Breast epithelium (tissue), 4 donors: Measurements from ENCODE around the gene MAML3. TPM values are rescaled to one million over a fixed set of nuclear protein-coding genes. Genes with fewer than 3 reads are reported as not detected.

Source experiments
- DNase-seq, 2 donors: peaks; one replicate each; pipeline ENCODE4 v3.0.0-alpha.2; 2019; ENCODE audit warnings: low spot score in 2 of 2
- H3K27ac ChIP-seq, 2 donors: fragments of 200-600 bp; sonication (generic) in 1 of 2; one replicate each; pipeline ENCODE4 v1.5.1; 2016 to 2019; ENCODE audit warnings: mild to moderate bottlenecking in 1 of 2
- H3K27me3 ChIP-seq, 2 donors: fragments of 200-600 bp; sonication (generic) in 1 of 2; one replicate each; pipeline versions ENCODE4 v1.5.1 to v1.6.0; 2017 to 2019; ENCODE audit warnings: control low read depth in 1 of 2, mild to moderate bottlenecking in 1 of 2
- H3K36me3 ChIP-seq: fragments of 200-600 bp; one replicate; pipeline ENCODE4 v1.5.1; 2019
- H3K4me1 ChIP-seq, 2 donors: fragments of 200-600 bp; sonication (generic); one replicate each; pipeline ENCODE4 v1.5.1; 2016 to 2019; ENCODE audit warnings: control low read depth in 1 of 2
- H3K4me3 ChIP-seq, 3 donors: fragments of 200-600 bp; sonication (generic); 1 replicate in 2 of 3; 2 replicates in 1 of 3; pipeline ENCODE4 v1.5.1; 2016 to 2019; ENCODE audit warnings: mild to moderate bottlenecking in 3 of 3, moderate library complexity in 2 of 3
- H3K9me3 ChIP-seq, 2 donors: fragments of 200-600 bp; sonication (generic) in 1 of 2; one replicate each; pipeline ENCODE4 v1.5.1; 2016 to 2019; ENCODE audit warnings: control low read depth in 1 of 2
- CTCF ChIP-seq, 3 donors: fragments of 450-650 bp; IDR thresholded peaks; one replicate each; pipeline ENCODE4 v1.5.1; 2016 to 2017; ENCODE audit warnings: antibody characterized with exemption in 3 of 3, mild to moderate bottlenecking in 3 of 3, moderate library complexity in 3 of 3
- POLR2A ChIP-seq: fragments of 450-650 bp; IDR thresholded peaks from one replicate; pipeline ENCODE4 v1.6.1; 2016; ENCODE audit warnings: antibody characterized with exemption, mild to moderate bottlenecking, moderate library complexity
- POLR2AphosphoS5 ChIP-seq, 3 donors: sonication (generic); formaldehyde crosslinking; IDR thresholded peaks; one replicate each; pipeline ENCODE4 v1.6.1; 2017; ENCODE audit warnings: antibody characterized with exemption in 3 of 3
- intact Hi-C: fragments of 100-400 bp; cut with DNase I; formaldehyde crosslinking; loops from one replicate; pipeline ENCODE4 v1.15.1; 2023; ENCODE audit warnings: low total_unique reads
- total RNA-seq, 3 donors: library from RNA; depleted of rRNA; stranded (reverse); fragments of >200 nt; gene quantifications; one replicate each; pipeline ENCODE4 v1.1.0, GENCODE V29; 2016

Gene MAML3
- total RNA-seq, 3 donors from 2014 or later: 5.0 to 16.8 (median 11.1) TPM

- intact Hi-C loops: no loop called here
- H3K9me3 ChIP-seq: no peaks in the 10 kb centered on the region
- H3K4me1 ChIP-seq: no peaks in the 10 kb centered on the region
- DNase-seq: no peak
- H3K27me3 ChIP-seq: no peaks in the 10 kb centered on the region
- H3K27ac ChIP-seq: no peak overlapping the region
- H3K36me3 ChIP-seq: no peaks in the 10 kb centered on the region
- no peak for TF ChIP-seq POLR2AphosphoS5 (IDR thresholded peaks at IDR 0.05)
- no peak for TF ChIP-seq POLR2A
- TF ChIP-seq CTCF (IDR thresholded peaks at IDR 0.05): no peak
- H3K4me3 ChIP-seq: no peak overlapping the region
These were observed 331.6 kb downstream of the MAML3 start for GRCh38 chr4:139822391-139822790.

- no peak overlapping the region for H3K4me3 ChIP-seq
- DNase-seq: no peak
- H3K9me3 ChIP-seq: no peaks in the 10 kb centered on the region
- intact Hi-C loops: no loop called here
- no peaks in the 10 kb centered on the region for H3K27me3 ChIP-seq
- H3K27ac ChIP-seq: no peak overlapping the region
- peaks cover 0 to 6% of the 10 kb centered on the region in 2 donors for H3K4me1 ChIP-seq
- no peak for TF ChIP-seq POLR2AphosphoS5 (IDR thresholded peaks at IDR 0.05)
- TF ChIP-seq POLR2A: no peak
- TF ChIP-seq CTCF (IDR thresholded peaks at IDR 0.05): no peak
- no peaks in the 10 kb centered on the region for H3K36me3 ChIP-seq
These were observed 334.9 kb downstream of the MAML3 start for GRCh38 chr4:139819082-139819481.

- DNase-seq: no peak
- Histone ChIP-seq H3K4me3 (no peak overlapping the region), H3K9me3 (no peaks in the 10 kb centered on the region), H3K27me3 (no peaks in the 10 kb centered on the region), H3K36me3 (no peaks in the 10 kb centered on the region), H3K27ac (peak overlapping the region in 1 of 2 donors; percentile 17), H3K4me1 (peaks cover 0 to 6% of the 10 kb centered on the region in 2 donors)
- TF ChIP-seq POLR2AphosphoS5 (IDR thresholded peaks at IDR 0.05) (no peak), CTCF (IDR thresholded peaks at IDR 0.05) (no peak), POLR2A (no peak)
- intact Hi-C loops: no loop called here
These were observed 336.1 kb downstream of the MAML3 start for GRCh38 chr4:139817657-139818452.

- DNase-seq: no peak
- TF ChIP-seq POLR2AphosphoS5 (IDR thresholded peaks at IDR 0.05): no peak
- no peak for TF ChIP-seq POLR2A
- TF ChIP-seq CTCF (IDR thresholded peaks at IDR 0.05): no peak
- Histone ChIP-seq H3K4me1 (peaks cover 0 to 6% of the 10 kb centered on the region in 2 donors), H3K27me3 (no peaks in the 10 kb centered on the region), H3K36me3 (no peaks in the 10 kb centered on the region), H3K9me3 (no peaks in the 10 kb centered on the region), H3K27ac (peak overlapping the region; percentile 72 to 85), H3K4me3 (no peak overlapping the region)
- intact Hi-C loops: no loop called here
These were observed 337.1 kb downstream of the MAML3 start for GRCh38 chr4:139816856-139817255.

DNA sequence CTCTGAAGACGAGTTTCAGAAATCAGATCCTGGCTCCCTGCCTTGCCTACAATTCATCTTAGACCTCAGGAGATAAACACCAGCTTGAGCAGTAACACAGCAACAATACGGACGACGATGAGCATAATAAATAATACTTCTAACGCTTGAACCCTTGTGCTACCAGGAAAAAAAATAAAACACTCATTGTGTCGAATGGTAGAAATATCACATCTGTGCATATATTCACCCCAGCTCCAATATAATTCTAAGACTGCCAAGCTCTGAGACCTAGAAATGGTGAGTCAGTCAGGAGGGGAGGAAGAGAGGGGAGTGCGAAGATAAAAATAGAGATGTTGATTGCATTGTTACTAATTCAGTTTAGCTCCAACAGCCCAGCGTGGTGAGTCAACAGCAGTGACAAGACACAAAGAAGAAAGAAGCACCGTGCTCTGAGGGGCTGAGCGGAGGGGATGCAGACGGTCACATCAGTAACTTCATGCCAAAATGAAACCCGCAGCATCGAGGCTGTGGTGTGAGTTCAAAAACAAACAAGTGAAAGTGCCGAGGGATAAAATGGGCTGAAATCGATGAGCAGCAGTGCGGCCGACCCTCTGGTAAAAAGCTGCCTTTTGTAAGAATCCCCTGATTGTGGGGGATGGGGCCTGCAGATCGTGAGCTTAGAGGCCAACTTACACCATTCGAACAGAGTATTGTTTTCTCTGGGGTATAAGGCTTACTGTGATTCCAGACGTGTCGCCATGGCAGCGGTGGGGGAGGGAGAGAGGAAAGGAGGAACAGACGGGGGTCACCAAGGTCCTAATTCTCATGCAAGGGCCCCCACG is 338.0 kb downstream of the MAML3 start:
- Histone ChIP-seq H3K4me3 (peak overlapping the region; percentile 35 to 61 (median 36)), H3K4me1 (peaks cover 0 to 6% of the 10 kb centered on the region in 2 donors), H3K27ac (peak overlapping the region; percentile 72 to 85), H3K36me3 (no peaks in the 10 kb centered on the region), H3K27me3 (no peaks in the 10 kb centered on the region), H3K9me3 (peaks cover 0 to 3% of the 10 kb centered on the region in 2 donors)
- intact Hi-C loops: no loop called here
- TF ChIP-seq POLR2AphosphoS5 (IDR thresholded peaks at IDR 0.05) (peak in 1 of 3 donors; percentile 50), POLR2A (no peak)
- DNase-seq: no peak
